ENCODE results near the gene IGSF11. TPM values are rescaled to one million over a fixed set of nuclear protein-coding genes. Genes with fewer than 3 reads are reported as not detected.

The IGSF11 gene
- total and polyA plus RNA-seq, 12 donors = 0.29 to 6.1 (median 1.2) TPM

- WGBS, 2 donors = 98 to 100% methylated on average over 1 of the region's 1 CpG
- no peak for ATAC-seq
- H3K4me3 ChIP-seq = no peak overlapping the region
- no peak overlapping the region for H3K27ac ChIP-seq
- intact Hi-C loops (cut with DNase I) = no loop called here
- no peaks in the 10 kb centered on the region for H3K27me3 ChIP-seq
- no peak for DNase-seq
- H3K9me3 ChIP-seq = no peaks in the 10 kb centered on the region
- no peaks in the 10 kb centered on the region for H3K4me1 ChIP-seq
- H3K36me3 ChIP-seq = no peaks in the 10 kb centered on the region
- TF ChIP-seq CTCF (IDR thresholded peaks at IDR 0.05) = no peak
Measured at GRCh38 chr3:119011528-119011927, 23.1 kb downstream of the IGSF11 start.

- H3K36me3 ChIP-seq = no peaks in the 10 kb centered on the region
- H3K27ac ChIP-seq = no peak overlapping the region
- intact Hi-C loops (cut with DNase I) = no loop called here
- TF ChIP-seq CTCF (IDR thresholded peaks at IDR 0.05) = no peak
- no peaks in the 10 kb centered on the region for H3K27me3 ChIP-seq
- no peak overlapping the region for H3K4me3 ChIP-seq
- WGBS, 2 donors = 54 to 55% methylated on average over 2 of the region's 2 CpGs
- H3K4me1 ChIP-seq = no peaks in the 10 kb centered on the region
- H3K9me3 ChIP-seq = no peaks in the 10 kb centered on the region
- ATAC-seq (no peak), DNase-seq (no peak)
Measured at GRCh38 chr3:118997190-118997589, 37.5 kb downstream of the IGSF11 start.

DNA sequence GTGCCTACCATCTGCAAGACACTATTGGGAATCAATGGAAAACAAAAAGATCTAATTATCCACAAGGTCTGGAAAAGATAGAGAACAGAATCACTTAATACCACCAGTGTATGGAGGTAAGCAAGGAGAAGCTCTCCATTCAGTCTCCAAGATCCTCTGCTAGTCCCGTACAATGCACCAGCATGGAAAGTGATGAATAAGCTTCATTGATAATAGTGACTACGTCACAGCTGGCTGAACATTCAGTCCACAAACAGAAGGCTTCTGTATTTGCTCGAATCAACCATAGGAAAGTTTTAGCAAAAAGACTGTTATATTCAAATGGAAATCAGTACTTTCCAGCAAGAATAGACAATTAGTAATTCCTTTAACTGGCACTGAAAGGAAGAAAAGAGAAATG, 42.9 kb downstream of the IGSF11 start:
- Histone ChIP-seq H3K27ac (peak overlapping the region in 6 of 10 donors; percentile 4 to 26 (median 14)), H3K36me3 (no peaks in the 10 kb centered on the region), H3K4me1 (peaks cover 0 to 22% (median 12%) of the 10 kb centered on the region in 9 donors), H3K9me3 (no peaks in the 10 kb centered on the region), H3K27me3 (no peaks in the 10 kb centered on the region), H3K4me3 (no peak overlapping the region)
- intact Hi-C loops (cut with DNase I) = no loop called here
- peak in 7 of 8 donors; percentile 61 to 91 (median 72) for ATAC-seq
- TF ChIP-seq CTCF (IDR thresholded peaks at IDR 0.05) = no peak
- peak in 1 of 2 donors; percentile 20 for DNase-seq
- WGBS, 2 donors = 43 to 45% methylated on average over 3 of the region's 3 CpGs

- Histone ChIP-seq H3K27ac (peak overlapping the region in 1 of 10 donors; percentile 14), H3K4me3 (no peak overlapping the region), H3K9me3 (no peaks in the 10 kb centered on the region), H3K4me1 (peaks cover 0 to 27% (median 15%) of the 10 kb centered on the region in 9 donors), H3K36me3 (no peaks in the 10 kb centered on the region), H3K27me3 (no peaks in the 10 kb centered on the region)
- no peak for TF ChIP-seq CTCF (IDR thresholded peaks at IDR 0.05)
- WGBS, 2 donors = 57 to 62% methylated on average over 3 of the region's 3 CpGs
- intact Hi-C loops (cut with DNase I) = no loop called here
- no peak for DNase-seq
- no peak for ATAC-seq
Measured at GRCh38 chr3:118990823-118991560, 43.7 kb downstream of the IGSF11 start.

All from heart right ventricle (tissue), 16 donors.